GM12878 (cell line): Measurements from ENCODE around the gene MAFB. TPM values are rescaled to one million over a fixed set of nuclear protein-coding genes. Genes with fewer than 3 reads are reported as not detected.

Source experiments
- ATAC-seq: fragments of 200-7000 bp; cut with Tn5 transposase; 3 replicates; pipeline ENCODE4 v1.9.1; 2020; ENCODE audit warnings: mild to moderate bottlenecking, moderate library complexity
- BruUV-seq: library from RNA; stranded (reverse); fragments of 400-500 nt; replicated peaks from 2 replicates; lab custom pipeline; 2021; lab: Mats Ljungman, UMichigan
- CTCF ChIA-PET: fragments of 300-600 bp; sonication (Branson Sonifier 250); formaldehyde crosslinking; extraction: SDS; loops from one replicate; lab custom pipeline; 2021; ENCODE audit warnings: inconsistent platforms; lab: Yijun Ruan, JAX
- POLR2A ChIA-PET: fragments of 350-600 bp; formaldehyde crosslinking; extraction: SDS; loops from one replicate; lab custom pipeline; 2021; ENCODE audit warnings: inconsistent platforms; lab: Charles Lee
- RAD21 ChIA-PET: fragments of 300-600 bp; sonication (Branson Sonifier 250); formaldehyde crosslinking; loops from one replicate; lab custom pipeline; 2023; ENCODE audit warnings: antibody characterized with exemption; ENCODE audit not compliant: unreplicated experiment; lab: Charles Lee
- SMC1A ChIA-PET: fragments of 300-600 bp; sonication (Branson Sonifier 250); formaldehyde crosslinking; loops from one replicate; lab custom pipeline; 2023; ENCODE audit not compliant: unreplicated experiment, uncharacterized antibody; lab: Charles Lee
- DNase-seq: peaks from one replicate; pipeline ENCODE4 v3.0.0-alpha.2; 2011; ENCODE audit warnings: low read depth, low spot score
- FAIRE-seq: peaks from 3 replicates; lab custom pipeline; 2011; peaks lifted over from hg19 to GRCh38; lab: Jason Lieb, UNC
- H2AFZ ChIP-seq: 2 replicates; pipeline ENCODE4 v1.6.0; 2011; ENCODE audit warnings: low read depth, low read length, control low read depth; ENCODE audit not compliant: control insufficient read depth
- H3K27ac ChIP-seq: 2 replicates; pipeline ENCODE4 v1.5.1; 2011; ENCODE audit warnings: control low read depth; ENCODE audit not compliant: control insufficient read depth, insufficient read depth
- H3K27me3 ChIP-seq, 2 experiments: replicated peaks in 1 of 2; 2 replicates each; pipeline versions ENCODE4 v1.6.0 to v1.6.1; 2011; ENCODE audit warnings: low read length in 1 of 2; ENCODE audit not compliant: control insufficient read depth in 2 of 2, insufficient read depth in 2 of 2
- H3K36me3 ChIP-seq, 2 experiments: 2 replicates each; pipeline ENCODE4 v1.5.1; 2011; ENCODE audit warnings: low read length in 1 of 2; ENCODE audit not compliant: control insufficient read depth in 2 of 2, insufficient read depth in 2 of 2
- H3K4me1 ChIP-seq: 2 replicates; pipeline ENCODE4 v1.6.1; 2011; ENCODE audit warnings: mild to moderate bottlenecking, low read length, moderate library complexity, mixed read lengths; ENCODE audit not compliant: control insufficient read depth, insufficient read depth
- H3K4me2 ChIP-seq: 2 replicates; pipeline ENCODE4 v1.6.0; 2011; ENCODE audit warnings: control low read depth; ENCODE audit not compliant: control insufficient read depth, insufficient read depth
- H3K4me3 ChIP-seq: fragments of 200-600 bp; sonication (generic); 2 replicates; pipeline ENCODE4 v1.5.1; 2016
- H3K79me2 ChIP-seq: 2 replicates; pipeline ENCODE4 v1.6.0; 2011; ENCODE audit warnings: low read length; ENCODE audit not compliant: control insufficient read depth, insufficient read depth
- H3K9ac ChIP-seq: 2 replicates; pipeline ENCODE4 v1.8.0; 2011; ENCODE audit warnings: low read length, control low read depth, mixed read lengths; ENCODE audit not compliant: control insufficient read depth, insufficient read depth
- H3K9me3 ChIP-seq: replicated peaks from 3 replicates; pipeline ENCODE4 v1.5.1; 2011; ENCODE audit warnings: mild to moderate bottlenecking, low read length; ENCODE audit not compliant: control insufficient read depth, insufficient read depth
- H4K20me1 ChIP-seq: 2 replicates; pipeline ENCODE4 v1.6.0; 2011; ENCODE audit not compliant: control insufficient read depth, insufficient read depth
- EED ChIP-seq: sonication (generic); IDR thresholded peaks from 2 replicates; pipeline ENCODE4 v1.6.1; 2016; ENCODE audit warnings: antibody characterized with exemption, low read depth
- IRF4 ChIP-seq: IDR thresholded peaks from 2 replicates; pipeline ENCODE4 v1.6.1; 2011; ENCODE audit warnings: low read depth, low read length
- SMAD1 ChIP-seq: fragments of 450-650 bp; IDR thresholded peaks from 2 replicates; pipeline ENCODE4 v1.6.1; 2018; ENCODE audit warnings: mild to moderate bottlenecking, low read depth; ENCODE audit not compliant: partially characterized antibody
- WGBS: methylation state at CpG from one replicate; pipeline ENCODE4 v1.1.6; 2016; ENCODE audit warnings: low lambda C conversion rate; ENCODE audit not compliant: insufficient replicate concordance, insufficient coverage; ENCODE audit errors: missing lambda C conversion rate; 5-methylcytosine and 5-hydroxymethylcytosine counted together
- in situ Hi-C: fragments of 300-500 bp; cut with MboI; formaldehyde crosslinking; loops from 9 replicates; pipeline ENCODE4 v1.14.3; 2018; ENCODE audit warnings: mixed read lengths
- intact Hi-C: fragments of 100-400 bp; cut with micrococcal nuclease; formaldehyde crosslinking; loops from one replicate; pipeline ENCODE4 v1.14.2; 2022; ENCODE audit not compliant: unreplicated experiment
- polyA plus RNA-seq, 11 experiments: library from polyadenylated mRNA; depleted of rRNA in 4 of 11; unstranded in 6 of 11; stranded (reverse) in 5 of 11; fragments of >200 nt; fragmentation: Nextera tagmentation in 4 of 11; fragmentation: Illumina TruSeq in 1 of 11; extraction: Ambion mirVana in 4 of 11; extraction: Trizol in 1 of 11; gene quantifications; 1 replicate in 1 of 11; 2 replicates in 10 of 11; pipeline versions ENCODE4 v1.2.1 to v1.2.3, GENCODE V29; 2011 to 2016; ENCODE audit warnings: inconsistent platforms in 2 of 11, missing spikeins in 2 of 11, low read depth in 1 of 11
- total RNA-seq, 4 experiments: library from RNA; depleted of rRNA in 3 of 4; stranded (reverse); fragments of >200 nt in 3 of 4; fragmentation: Illumina TruSeq in 1 of 4; extraction: Trizol in 1 of 4; gene quantifications; 2 replicates each; pipeline versions ENCODE4 v1.2.1 to v1.2.3, GENCODE V29; 2013 to 2021
- TF ChIP-seq, protein P1 (sequence below): IDR thresholded peaks from 2 replicates; pipeline ENCODE4 v1.6.1; 2012; ENCODE audit warnings: low read depth, low read length, improper control_type of control experiment
- TF ChIP-seq, protein P2 (sequence below): IDR thresholded peaks from 2 replicates; pipeline ENCODE4 v1.6.1; 2012; ENCODE audit warnings: low read length, inconsistent platforms

Gene MAFB
- total and polyA plus RNA-seq, 10 of the 15 experiments (the other 5 are each of a cell fraction or from before 2014, with no cell fraction given): 0.01 to 0.08 (median 0.01) TPM; not detected in 7

DNA sequence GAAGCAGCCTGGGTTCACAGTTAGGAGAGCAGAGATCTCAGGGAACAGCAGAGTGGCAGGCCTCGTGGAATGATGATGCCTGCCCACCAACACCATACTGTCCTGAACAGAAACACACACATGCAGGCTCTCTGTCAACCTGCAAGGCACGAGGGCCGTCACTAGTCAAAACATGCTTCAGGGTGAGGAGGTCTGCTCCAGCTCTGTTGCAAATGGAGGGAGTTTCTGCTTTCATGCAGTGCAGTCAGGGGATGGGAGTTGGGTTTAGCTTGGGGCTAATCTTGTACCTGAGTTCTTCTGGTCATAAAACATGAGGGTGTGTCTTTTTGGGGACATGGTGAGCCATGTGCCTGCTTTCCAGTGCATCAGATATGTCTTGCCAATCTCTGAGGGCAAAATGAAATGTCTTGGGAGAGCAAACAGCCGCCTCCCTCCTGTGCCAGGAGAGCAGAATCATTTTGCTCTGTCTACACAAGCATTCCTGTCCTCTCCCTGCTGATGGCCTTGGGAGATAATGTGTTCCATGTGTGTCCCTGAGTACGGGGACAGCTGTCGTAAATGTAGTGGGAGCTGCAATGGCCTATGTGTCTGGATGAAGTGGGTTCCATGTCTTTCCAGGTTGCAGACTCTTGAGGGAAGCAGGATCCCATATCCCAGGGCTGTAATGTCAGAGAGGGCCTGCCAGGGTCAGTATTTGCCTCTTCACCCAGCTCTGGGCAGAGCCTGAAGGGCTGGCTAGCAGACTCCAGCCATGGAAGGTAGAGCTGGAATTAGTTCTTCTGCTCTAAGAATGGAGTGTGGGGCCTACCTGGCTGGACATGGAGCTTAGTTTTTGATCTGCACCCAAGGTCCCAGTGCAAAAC is 40.6 kb downstream of the MAFB start:
- no TSS peak for BruUV-seq
- Histone ChIP-seq H3K4me2 (no peak overlapping the region), H3K36me3 (no peaks in the 10 kb centered on the region), H2AFZ (no peak overlapping the region), H3K27me3 (peaks cover 3 to 6% of the 10 kb centered on the region in 2 experiments; a peak in 3 of 4 replicates), H4K20me1 (no peaks in the 10 kb centered on the region), H3K4me3 (no peak overlapping the region), H3K4me1 (no peaks in the 10 kb centered on the region), H3K27ac (no peak overlapping the region), H3K9ac (no peak overlapping the region), H3K79me2 (no peaks in the 10 kb centered on the region), H3K9me3 (no peaks in the 10 kb centered on the region)
- in situ Hi-C loops: no loop called here
- CTCF ChIA-PET: no interaction called here
- TF ChIP-seq, protein P1, sequence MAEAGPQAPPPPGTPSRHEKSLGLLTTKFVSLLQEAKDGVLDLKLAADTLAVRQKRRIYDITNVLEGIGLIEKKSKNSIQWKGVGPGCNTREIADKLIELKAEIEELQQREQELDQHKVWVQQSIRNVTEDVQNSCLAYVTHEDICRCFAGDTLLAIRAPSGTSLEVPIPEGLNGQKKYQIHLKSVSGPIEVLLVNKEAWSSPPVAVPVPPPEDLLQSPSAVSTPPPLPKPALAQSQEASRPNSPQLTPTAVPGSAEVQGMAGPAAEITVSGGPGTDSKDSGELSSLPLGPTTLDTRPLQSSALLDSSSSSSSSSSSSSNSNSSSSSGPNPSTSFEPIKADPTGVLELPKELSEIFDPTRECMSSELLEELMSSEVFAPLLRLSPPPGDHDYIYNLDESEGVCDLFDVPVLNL: no peak
- TF ChIP-seq EED (no peak), SMAD1 (no peak), IRF4 (no peak)
- TF ChIP-seq, protein P2, sequence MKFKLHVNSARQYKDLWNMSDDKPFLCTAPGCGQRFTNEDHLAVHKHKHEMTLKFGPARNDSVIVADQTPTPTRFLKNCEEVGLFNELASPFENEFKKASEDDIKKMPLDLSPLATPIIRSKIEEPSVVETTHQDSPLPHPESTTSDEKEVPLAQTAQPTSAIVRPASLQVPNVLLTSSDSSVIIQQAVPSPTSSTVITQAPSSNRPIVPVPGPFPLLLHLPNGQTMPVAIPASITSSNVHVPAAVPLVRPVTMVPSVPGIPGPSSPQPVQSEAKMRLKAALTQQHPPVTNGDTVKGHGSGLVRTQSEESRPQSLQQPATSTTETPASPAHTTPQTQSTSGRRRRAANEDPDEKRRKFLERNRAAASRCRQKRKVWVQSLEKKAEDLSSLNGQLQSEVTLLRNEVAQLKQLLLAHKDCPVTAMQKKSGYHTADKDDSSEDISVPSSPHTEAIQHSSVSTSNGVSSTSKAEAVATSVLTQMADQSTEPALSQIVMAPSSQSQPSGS: no peak
- FAIRE-seq: no peak
- intact Hi-C loops: no loop called here
- POLR2A ChIA-PET: no interaction called here
- ATAC-seq: no peak
- 2% methylated on average over 6 of the region's 6 CpGs for WGBS
- SMC1A ChIA-PET: no interaction called here
- RAD21 ChIA-PET: no interaction called here
- no peak for DNase-seq
